Activated CD4-positive, alpha-beta T cell treated with anti-CD3 and anti-CD28 coated beads, Interleukin-2, amount 50 U/mL, for 4 hours (primary cell): ENCODE data around the gene SPDYA.

ENCODE experiments used
- DNase-seq, 2 experiments: peaks; one replicate each; pipeline ENCODE4 v3.0.0-alpha.2; 2020

Gene SPDYA

DNA sequence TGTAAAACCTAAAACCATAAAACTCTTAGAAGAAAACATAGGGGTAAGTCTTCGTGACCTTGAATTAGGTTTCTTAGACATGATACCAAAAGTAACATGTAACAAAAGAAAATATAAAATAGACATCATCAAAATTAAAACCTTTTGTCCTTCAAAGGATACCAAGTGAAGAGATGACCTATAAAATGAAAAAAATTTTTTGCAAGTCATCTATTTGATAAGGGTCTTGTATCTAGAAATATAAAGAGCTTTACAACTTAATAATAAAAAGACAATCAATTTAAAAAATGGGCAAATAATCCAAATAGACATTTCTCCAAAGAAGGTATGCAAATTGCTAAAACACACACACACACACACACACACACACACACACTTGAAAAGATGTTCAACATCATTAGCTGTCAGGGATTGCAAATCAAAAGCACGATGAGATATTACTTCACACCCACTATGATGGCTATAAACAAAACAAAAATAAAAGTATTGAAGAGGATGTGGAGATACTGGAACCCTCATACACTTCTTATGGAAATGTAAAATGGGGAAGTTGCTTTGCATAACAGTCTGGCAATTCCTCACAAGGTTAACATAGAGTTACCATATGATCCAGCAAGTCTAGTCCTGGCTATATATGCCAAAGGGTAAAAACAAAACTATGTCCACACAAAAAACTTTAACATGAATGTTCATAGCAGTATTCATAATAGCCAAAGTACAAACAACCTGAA lies 23.3 kb downstream of the SPDYA start:
- no peak for DNase-seq

DNA sequence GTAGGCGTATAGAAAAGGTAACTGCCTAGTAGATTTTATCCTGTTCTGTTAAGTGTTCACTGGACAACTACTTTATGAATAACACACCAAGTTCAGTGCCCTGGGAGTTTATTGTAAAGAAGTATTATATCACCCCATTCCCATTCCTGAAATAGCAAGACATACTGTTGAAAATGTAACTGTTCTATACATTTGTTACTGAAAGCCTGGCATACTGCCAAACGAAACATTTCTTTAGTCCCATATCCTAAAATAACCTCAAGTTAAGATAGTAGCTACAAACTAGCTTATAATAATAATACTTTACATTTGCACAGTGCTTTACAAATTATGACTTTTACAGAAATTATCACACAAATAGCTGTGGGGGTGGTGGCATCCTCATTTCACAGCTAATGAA lies 25.1 kb downstream of the SPDYA start:
- no peak for DNase-seq

DNA sequence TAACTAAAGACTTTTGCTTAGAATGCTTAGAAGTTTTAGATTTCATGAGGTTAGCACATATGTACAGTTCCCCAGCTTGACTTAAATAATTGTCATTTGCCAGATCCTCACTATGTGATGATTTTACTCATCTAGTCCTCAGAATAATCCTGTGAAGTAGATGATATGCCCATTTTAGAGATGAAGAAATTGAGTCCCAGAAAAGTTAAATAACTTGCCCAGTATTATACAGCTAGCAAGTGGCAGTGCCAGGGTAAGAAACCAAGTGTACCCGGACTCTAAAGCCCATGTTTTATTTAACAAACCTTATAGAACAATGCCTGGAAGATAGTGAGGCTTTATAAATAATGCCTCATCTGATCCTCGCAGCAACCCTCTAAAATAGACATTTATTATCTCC lies 28.3 kb downstream of the SPDYA start:
- DNase-seq, result no peak

DNA sequence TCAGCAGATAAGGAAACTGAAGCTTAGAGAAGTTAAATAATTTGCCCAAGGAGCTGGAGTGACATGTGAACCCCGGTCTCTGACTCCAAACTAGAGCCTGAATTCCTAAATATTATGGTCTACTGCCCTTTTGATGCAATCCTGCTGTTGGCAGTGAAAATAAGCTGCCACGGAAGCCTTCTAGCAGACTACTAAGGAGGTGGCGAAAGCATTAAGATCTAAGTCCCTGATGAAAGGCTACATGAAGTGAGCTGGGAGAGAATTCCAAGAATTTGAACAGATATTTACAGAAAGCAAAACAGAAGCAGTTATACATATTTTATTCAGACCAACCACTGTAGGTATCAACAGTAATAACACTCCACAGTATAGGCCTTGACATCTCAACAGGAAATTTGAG lies 31.4 kb downstream of the SPDYA start:
- no peak for DNase-seq

DNA sequence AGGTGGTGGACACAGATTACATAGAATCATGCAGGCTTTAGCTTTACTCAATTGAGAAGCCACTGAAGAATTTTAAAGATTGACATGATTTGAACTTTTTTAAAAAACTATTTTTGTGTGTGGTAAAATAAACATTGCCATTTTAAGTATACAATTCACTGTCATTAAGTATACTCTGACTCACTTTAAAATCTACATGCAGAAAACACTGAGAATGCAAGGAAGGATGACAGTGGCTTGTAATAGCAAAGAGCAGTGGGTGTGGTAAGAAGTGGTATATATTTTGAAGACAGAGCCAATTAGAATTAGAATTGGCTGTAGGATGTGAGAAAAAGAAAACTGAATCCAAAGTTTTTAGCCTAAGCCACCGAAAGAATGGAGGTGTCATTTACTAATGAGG lies 44.6 kb downstream of the SPDYA start:
- no peak for DNase-seq

DNA sequence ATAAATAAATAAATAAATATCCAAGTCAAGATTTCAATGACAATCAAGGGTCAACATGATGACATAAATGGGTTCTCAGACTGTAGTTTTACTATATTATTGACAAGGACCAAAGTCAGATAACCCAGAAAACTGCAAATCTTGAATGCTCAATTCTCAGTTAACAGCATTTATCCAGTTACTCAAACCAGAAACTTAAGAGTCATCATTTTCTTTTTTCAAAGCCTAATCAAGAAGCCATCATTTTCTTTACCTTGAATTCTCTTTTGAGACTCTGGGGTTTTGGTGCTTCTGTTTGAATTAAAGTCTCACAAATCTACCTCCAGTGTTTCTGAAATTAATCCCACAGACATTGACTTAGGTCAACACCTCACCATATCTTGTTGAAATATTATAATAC lies 45.3 kb downstream of the SPDYA start:
- no peak for DNase-seq

DNA sequence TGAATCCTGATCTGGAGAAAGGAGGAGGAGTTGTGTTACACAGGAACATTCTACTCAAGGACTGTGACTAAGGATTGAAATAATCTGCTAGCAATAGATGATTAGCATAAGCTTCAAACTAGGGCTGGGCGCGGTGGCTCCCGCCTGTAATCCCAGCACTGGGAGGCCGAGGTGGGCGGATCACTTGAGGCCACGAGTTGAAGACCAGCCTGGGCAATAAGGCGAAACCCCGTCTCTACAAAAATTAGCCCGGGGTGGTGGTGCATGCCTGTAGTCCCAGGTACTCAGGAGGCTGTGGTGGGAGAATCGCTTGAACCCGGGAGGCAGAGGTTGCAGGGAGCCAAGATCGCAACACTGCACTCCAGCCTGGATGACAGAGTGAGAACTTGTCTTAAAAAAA lies 58.0 kb downstream of the SPDYA start:
- DNase-seq, result no peak

DNA sequence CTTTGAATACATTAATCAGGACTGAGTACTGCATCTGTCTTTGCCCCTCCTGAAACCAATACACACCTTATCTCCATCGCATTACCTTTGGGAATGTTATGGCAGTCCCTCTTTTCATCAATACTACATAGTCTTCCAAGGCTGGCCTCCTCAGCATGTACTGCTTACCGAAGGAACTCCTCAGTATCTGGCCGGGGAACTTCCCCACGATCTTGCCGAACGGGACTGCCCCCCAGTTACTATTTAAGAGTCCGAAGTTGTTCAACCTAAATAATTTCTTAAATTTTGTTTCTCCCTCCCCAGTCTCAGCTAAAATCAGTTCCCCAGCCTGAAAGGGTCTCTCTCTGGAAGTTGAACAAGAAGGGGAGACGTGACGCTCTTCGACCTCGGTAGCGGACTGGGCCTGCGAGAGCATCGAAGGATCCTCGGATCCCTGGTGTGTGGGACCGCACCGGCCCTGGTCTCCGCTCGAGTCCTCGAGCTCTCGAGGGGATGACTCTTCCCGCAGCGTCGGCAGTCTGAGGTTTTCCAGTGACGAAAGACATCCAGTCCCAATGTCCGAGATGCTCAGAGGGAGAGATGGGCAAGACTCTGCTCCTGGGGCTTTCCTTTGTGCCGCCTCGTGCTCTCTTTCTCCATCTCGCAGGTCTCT lies 59.0 kb downstream of the SPDYA start:
- DNase-seq, result peak in 1 of 2 experiments; percentile 18

DNA sequence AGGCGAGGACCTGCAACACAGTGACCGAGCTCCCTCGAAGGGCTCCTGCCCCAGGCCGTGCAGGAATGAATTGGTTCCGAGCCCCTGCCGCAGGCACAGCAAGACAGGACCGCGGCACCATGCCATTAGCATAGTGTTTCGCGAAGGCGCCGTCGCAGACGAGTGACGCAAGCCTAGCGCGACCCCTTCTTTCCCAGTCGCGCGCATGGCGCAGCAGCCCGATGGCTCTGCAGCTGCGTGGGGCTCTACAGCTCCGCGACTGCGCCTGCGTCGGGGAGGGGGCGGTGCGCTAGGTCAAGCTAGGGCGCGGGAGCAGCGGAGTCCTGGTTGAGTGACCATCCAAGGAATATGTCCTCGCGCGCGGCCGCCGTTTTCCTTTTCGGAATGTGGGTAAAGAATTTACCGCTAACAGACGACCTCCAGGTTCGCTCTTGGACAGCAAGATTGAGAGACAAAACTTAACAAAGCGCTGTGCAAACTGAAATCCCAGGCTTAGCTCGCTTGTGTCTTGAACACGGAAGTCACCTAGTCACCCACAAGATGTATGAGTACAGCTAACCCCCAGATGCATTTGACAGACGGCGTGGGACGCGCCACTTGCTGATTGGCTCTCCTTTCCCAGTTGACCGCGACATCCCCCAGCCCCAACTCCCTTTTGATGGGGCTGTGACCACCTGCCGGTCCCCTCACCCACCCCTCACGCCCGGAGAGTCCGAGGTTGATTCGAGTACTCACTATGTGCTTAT lies 59.7 kb downstream of the SPDYA start, which contains the start of gene TRMT61B:
TRMT61B (minus strand) TSS at position 164 of the 746 bp plus-strand sequence; CDS start at position 132, 32 bp downstream.
- DNase-seq, result peak; percentile 96

DNA sequence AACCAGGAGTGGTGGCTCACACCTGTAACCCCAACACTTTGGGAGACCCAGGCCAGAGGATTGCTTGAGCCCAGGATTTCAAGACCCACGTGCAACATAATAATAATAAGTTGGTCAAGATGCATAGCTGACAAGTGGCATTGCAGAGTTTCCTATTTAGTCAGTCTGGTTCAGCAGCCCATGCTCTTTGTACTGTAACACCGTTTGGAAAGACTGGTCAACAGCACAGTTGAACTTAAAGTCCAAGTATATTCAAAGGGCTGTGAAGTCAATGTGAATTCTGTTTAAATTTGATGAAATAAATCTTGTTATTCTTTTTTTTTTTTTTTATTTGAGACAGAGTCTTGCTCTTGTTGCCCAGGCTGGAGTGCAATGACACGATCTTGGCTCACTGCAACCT lies 61.0 kb downstream of the SPDYA start:
- no peak for DNase-seq

DNA sequence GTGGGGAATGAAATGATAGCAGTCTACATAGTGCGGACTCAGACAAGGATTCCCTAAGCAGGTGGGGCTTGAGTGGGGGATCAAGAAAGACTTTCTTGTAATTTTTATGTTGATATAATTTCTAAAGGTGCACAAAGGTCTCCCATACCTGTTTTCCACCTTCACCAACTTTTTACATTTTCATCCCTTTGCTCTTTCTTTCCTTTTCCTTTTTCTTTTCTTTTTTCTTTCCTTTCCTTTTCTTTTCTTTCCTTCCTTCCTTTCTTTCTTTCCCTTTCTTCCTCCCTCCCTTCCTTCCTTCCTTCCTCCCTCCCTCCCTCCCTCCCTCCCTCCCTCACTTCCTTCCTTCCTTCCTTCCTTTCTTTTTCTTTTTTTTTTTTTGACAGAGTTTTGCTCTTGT lies 69.6 kb downstream of the SPDYA start:
- no peak for DNase-seq

DNA sequence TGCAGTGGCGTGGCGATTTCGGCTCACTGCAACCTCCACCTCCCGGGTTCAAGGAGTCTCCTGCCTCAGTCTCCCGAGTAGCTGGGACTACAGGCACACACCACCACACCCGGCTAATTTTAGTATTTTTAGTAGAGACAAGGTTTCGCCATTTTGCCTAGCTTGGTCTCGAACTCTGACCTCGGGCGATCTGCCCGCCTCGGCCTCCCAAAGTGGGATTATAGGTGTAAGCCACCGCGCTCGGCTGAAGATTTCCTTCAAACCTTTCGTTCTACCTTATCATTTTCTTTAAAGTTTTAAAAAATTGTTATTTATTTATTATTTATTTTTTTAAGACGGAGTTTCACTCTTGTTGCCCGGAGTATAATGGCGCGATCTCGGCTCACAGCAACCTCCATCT lies 82.9 kb downstream of the SPDYA start:
- no peak for DNase-seq

DNA sequence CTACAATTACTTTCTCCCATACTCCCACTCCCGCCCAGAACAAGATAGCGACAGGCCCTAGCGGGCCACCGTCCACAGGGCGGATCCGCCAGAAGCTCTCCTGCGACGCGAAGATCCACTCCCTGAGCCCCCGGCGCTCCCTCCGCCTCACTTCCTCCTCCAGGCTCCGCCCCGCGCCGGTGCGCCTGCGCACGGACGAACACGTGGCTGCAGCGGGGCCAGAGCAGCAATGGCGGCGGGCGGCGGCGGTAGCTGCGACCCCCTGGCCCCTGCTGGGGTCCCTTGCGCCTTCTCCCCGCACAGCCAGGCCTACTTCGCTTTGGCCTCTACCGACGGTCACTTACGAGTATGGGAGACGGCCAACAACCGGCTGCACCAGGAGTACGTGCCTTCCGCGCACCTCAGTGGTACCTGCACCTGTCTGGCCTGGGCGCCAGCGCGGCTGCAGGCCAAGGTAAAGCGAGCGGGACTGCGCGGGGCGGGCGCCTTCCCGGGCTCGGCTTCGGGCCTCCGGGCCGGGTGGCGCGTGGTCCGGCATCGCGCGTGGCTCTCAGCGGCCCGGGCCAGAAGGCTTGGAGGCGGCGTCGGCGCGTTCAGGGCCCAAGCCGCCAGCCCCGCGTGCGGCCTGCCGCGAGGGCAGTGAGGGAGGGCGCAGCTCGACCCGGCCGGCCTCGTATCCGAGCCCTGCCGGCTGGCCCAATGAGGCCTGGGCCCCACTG lies 84.0 kb downstream of the SPDYA start, which contains the start of gene WDR43:
WDR43 (plus strand) TSS at position 198 of the 719 bp plus-strand sequence; CDS start at position 230, 32 bp downstream.
- DNase-seq, result peak; percentile 93 to 96

DNA sequence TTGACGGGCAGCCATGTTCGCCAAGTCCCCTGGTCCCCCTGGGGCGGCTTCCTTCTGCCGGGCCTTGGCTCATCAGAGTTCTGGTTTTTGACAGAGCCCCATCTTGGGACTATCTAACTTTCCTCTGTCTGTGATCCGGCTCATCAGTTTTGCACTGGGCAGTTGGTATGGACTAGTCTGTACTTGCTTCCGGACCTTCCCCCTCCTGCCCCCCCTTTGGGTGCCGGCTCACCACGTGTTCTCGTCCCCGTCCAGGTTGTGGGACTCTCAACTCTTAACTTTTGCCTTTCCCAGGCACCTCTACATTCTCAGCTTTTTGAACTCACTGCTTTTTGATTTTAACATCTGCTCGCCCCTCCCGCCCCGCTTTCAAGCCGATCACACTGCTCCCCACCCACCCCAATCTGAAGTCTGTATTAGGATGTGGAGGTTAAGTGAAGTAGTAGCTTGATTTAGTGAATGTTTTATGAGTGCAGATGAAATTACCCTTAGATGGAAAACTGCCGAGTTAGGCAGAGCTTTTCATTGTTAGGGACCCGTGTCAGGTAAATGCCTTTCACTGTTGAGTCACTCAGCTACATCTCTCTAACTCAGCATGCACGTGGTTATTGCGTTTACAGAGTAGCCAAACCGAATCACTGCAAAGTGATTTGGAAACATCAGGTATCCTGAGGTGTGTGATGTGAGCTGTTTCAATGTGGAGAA lies 84.7 kb downstream of the SPDYA start:
- DNase-seq, result peak; percentile 43

DNA sequence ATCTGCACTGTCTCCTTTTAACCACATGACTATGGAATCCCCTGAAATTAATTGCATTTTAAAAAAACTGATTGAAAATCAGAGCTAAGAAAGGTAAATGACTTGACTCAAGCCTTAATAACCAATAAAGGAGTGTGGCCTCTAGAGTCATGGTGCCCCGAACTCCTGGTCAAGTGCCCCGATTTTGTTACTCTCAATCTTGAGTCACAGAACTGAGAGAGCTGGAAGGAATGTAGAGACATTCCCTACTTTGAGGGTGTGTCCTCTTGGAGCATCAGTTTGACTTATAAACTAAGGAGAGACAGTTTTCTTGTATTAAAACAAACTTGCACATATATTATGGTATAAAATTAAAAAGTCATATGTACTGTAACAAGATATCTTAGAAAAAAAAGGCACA lies 86.3 kb downstream of the SPDYA start:
- no peak for DNase-seq

DNA sequence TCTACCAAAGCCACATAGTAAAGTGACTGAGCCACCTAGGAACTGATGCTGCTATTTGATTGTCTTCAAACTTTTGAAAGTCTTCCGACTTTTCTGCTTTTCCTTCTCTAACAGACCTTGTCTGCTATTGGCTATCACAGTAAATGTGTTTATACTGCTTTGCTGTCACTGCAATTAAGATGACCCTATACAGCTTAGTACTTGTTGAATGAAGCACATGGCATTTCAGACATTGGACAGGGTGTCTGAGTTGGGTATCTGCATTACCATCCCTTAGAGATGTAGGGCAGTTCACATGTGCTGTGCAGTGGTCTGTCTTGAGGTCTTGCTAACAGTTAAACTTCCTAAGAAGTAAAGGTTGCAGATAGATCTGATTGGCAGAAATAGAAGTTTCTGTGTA lies 87.4 kb downstream of the SPDYA start:
- no peak for DNase-seq
